HEK293 (cell line): Measurements from ENCODE around the gene NLGN2.

ENCODE experiments used
- CTCF ChIA-PET: fragments of 350-600 bp; formaldehyde crosslinking; extraction: SDS; loops from one replicate; lab custom pipeline; 2021; ENCODE audit warnings: antibody characterized with exemption; lab: Yijun Ruan, JAX
- POLR2A ChIA-PET: fragments of 300-600 bp; formaldehyde crosslinking; extraction: SDS; loops from one replicate; lab custom pipeline; 2020; ENCODE audit warnings: antibody characterized with exemption, inconsistent platforms; lab: Yijun Ruan, JAX
- H3K27ac ChIP-seq: fragments of 200-500 bp; sonication (Bioruptor generic); 2 replicates; pipeline ENCODE4 v1.5.1; 2014; ENCODE audit warnings: low read depth, low read length, control low read depth, inconsistent platforms; ENCODE audit errors: extremely low read depth
- H3K36me3 ChIP-seq, 2 experiments: fragments of 200-500 bp in 1 of 2; sonication (Bioruptor generic) in 1 of 2; 1 replicate in 1 of 2; 2 replicates in 1 of 2; pipeline ENCODE4 v1.5.1; 2014 to 2017; ENCODE audit warnings: inconsistent platforms in 2 of 2, low read length in 2 of 2; ENCODE audit not compliant: control insufficient read depth in 2 of 2, insufficient read depth in 1 of 2
- H3K4me1 ChIP-seq: fragments of 200-500 bp; sonication (Bioruptor generic); 2 replicates; pipeline ENCODE4 v1.5.1; 2014; ENCODE audit warnings: mild to moderate bottlenecking, low read length, inconsistent platforms; ENCODE audit not compliant: control insufficient read depth, insufficient read depth
- H3K4me3 ChIP-seq: 2 replicates; pipeline ENCODE4 v1.5.1; 2011; ENCODE audit warnings: low read depth, mild to moderate bottlenecking, control low read depth, low read length, moderate library complexity
- H3K9me3 ChIP-seq: fragments of 200-500 bp; sonication (Bioruptor generic); 2 replicates; pipeline ENCODE4 v1.5.1; 2014; ENCODE audit warnings: low read depth, low read length, inconsistent platforms; ENCODE audit not compliant: control insufficient read depth, insufficient read depth
- ATF2 ChIP-seq: fragments of 450-650 bp; formaldehyde crosslinking; IDR thresholded peaks from 2 replicates; pipeline ENCODE4 v1.5.1; 2016; ENCODE audit warnings: missing biosample characterization, missing genetic modification characterization, low read depth
- MZF1 ChIP-seq: fragments of 450-650 bp; formaldehyde crosslinking; IDR thresholded peaks from 2 replicates; pipeline ENCODE4 v1.5.1; 2017; ENCODE audit warnings: missing biosample characterization, missing genetic modification characterization, borderline replicate concordance
- PRDM1 ChIP-seq: fragments of 450-650 bp; formaldehyde crosslinking; IDR thresholded peaks from 2 replicates; pipeline ENCODE4; 2016; ENCODE audit warnings: missing biosample characterization, missing genetic modification characterization
- ZBTB48 ChIP-seq: fragments of 450-650 bp; formaldehyde crosslinking; IDR thresholded peaks from 2 replicates; pipeline ENCODE4 v1.5.1; 2016; ENCODE audit warnings: missing biosample characterization, missing genetic modification characterization
- ZBTB6 ChIP-seq: fragments of 450-650 bp; formaldehyde crosslinking; IDR thresholded peaks from 2 replicates; pipeline ENCODE4 v1.5.1; 2017; ENCODE audit warnings: missing biosample characterization, missing genetic modification characterization
- ZFP37 ChIP-seq: fragments of 450-650 bp; formaldehyde crosslinking; IDR thresholded peaks from 2 replicates; pipeline ENCODE4 v1.5.1; 2016; ENCODE audit warnings: missing biosample characterization, missing genetic modification characterization
- ZNF121 ChIP-seq: fragments of 450-650 bp; formaldehyde crosslinking; IDR thresholded peaks from 2 replicates; pipeline ENCODE4 v1.5.1; 2016; ENCODE audit warnings: missing biosample characterization, missing genetic modification characterization
- ZNF292 ChIP-seq: fragments of 450-650 bp; formaldehyde crosslinking; IDR thresholded peaks from 2 replicates; pipeline ENCODE4 v1.5.1; 2016; ENCODE audit warnings: low read depth, missing biosample characterization, missing genetic modification characterization, borderline replicate concordance
- ZNF600 ChIP-seq: fragments of 450-650 bp; formaldehyde crosslinking; IDR thresholded peaks from 2 replicates; pipeline ENCODE4 v1.5.1; 2016; ENCODE audit warnings: missing biosample characterization, missing genetic modification characterization
- ZNF654 ChIP-seq: fragments of 450-650 bp; formaldehyde crosslinking; IDR thresholded peaks from 2 replicates; pipeline ENCODE4 v1.5.1; 2016; ENCODE audit warnings: low read depth, missing biosample characterization, missing genetic modification characterization

NLGN2 gene

GRCh38 chr17:7441266-7441665, 33.6 kb downstream of the NLGN2 start:
- H3K27ac ChIP-seq: no peak overlapping the region
- POLR2A ChIA-PET: interaction anchor here (0.6 to 3.1 kb wide), 8 partner anchors 10 to 119 kb away, joined by 3 to 21 read pairs (median 4); partner anchors contain the start of genes PLSCR3, POLR2A, TMEM256 and ZBTB4
- no peak overlapping the region for H3K4me3 ChIP-seq
- H3K9me3 ChIP-seq: no peaks in the 10 kb centered on the region
- CTCF ChIA-PET: interaction anchor here (0.6 to 3.8 kb wide), 3 partner anchors 85 to 395 kb away, joined by 3 to 18 read pairs (median 4); partner anchors contain the start of gene TMEM95
- H3K4me1 ChIP-seq: peaks cover 25% of the 10 kb centered on the region
- TF ChIP-seq PRDM1 (tag by site-specific recombination): 0 out of 2 replicates have a peak, but pooled peaks have one; percentile 15
- TF ChIP-seq ATF2 (tag by site-specific recombination): no peak
- no peak for TF ChIP-seq ZNF654 (tag by site-specific recombination)
- H3K36me3 ChIP-seq: no peaks in the 10 kb centered on the region

- CTCF ChIA-PET: interaction anchor here (3.8 kb wide), 1 partner anchor 86 kb away, joined by 18 read pairs; the partner anchor contains the start of gene TMEM95
- POLR2A ChIA-PET: interaction anchor here (0.9 to 3.1 kb wide), 6 partner anchors 9 to 119 kb away, joined by 3 to 21 read pairs (median 5); partner anchors contain the start of genes PLSCR3, POLR2A, TMEM256 and ZBTB4
- peaks cover 22% of the 10 kb centered on the region for H3K4me1 ChIP-seq
These were observed 34.5 kb downstream of the NLGN2 start for GRCh38 chr17:7442142-7442541.

GRCh38 chr17:7443499-7444485, 36.1 kb downstream of the NLGN2 start:
- CTCF ChIA-PET: interaction anchor here (0.6 to 2.0 kb wide), 13 partner anchors 8 to 405 kb away, joined by 3 to 7 read pairs (median 4); partner anchors contain the start of genes TP53 and ZBTB4
- Histone ChIP-seq H3K36me3 (no peaks in the 10 kb centered on the region), H3K4me1 (peaks cover 22% of the 10 kb centered on the region), H3K9me3 (no peaks in the 10 kb centered on the region), H3K27ac (no peak overlapping the region; the same call in 1 of the 2 replicates), H3K4me3 (no peak overlapping the region)
- POLR2A ChIA-PET: interaction anchor here (0.5 to 2.7 kb wide), 10 partner anchors 9 to 804 kb away, joined by 3 to 17 read pairs (median 4); partner anchors contain the start of genes CTC1, POLR2A, TMEM102 and TP53
- TF ChIP-seq MZF1 (tag by site-specific recombination) (no peak), ZBTB6 (tag by site-specific recombination) (peak; percentile 94), ZBTB48 (tag by site-specific recombination) (peak; percentile 22; the same call in 1 of the 2 replicates), ZNF600 (tag by site-specific recombination) (peak; percentile 60), ZFP37 (tag by site-specific recombination) (no peak)

More at GRCh38 chr17:7442142-7442541, 34.5 kb downstream of the NLGN2 start:
- H3K4me3 ChIP-seq: no peak overlapping the region
- no peaks in the 10 kb centered on the region for H3K36me3 ChIP-seq
- no peak overlapping the region for H3K27ac ChIP-seq
- peak; percentile 80 for TF ChIP-seq ZNF121
- TF ChIP-seq ZNF292: no peak
- no peaks in the 10 kb centered on the region for H3K9me3 ChIP-seq
